MCF 10A (cell line): ENCODE data around the gene GAL3ST2. TPM values are rescaled to one million over a fixed set of nuclear protein-coding genes. Genes with fewer than 3 reads are reported as not detected.
"Not testable (repeated sequence)": the region's sequence is repeated elsewhere in the genome, so short reads cannot be mapped to it uniquely, and the experiment has no call there.

Experiments used
- BruUV-seq: library from RNA; stranded (reverse); fragments of 400-500 nt; replicated peaks from 2 replicates; lab custom pipeline; 2021; lab: Mats Ljungman, UMichigan
- CTCF ChIA-PET: fragments of 300-600 bp; sonication (Branson Sonifier 250); formaldehyde crosslinking; extraction: SDS; loops from one replicate; lab custom pipeline; 2021; ENCODE audit warnings: antibody characterized with exemption, inconsistent platforms; lab: Yijun Ruan, JAX
- POLR2A ChIA-PET: fragments of 300-600, 350-650 bp; sonication (Branson Sonifier 250); formaldehyde crosslinking; extraction: SDS; loops from one replicate; lab custom pipeline; 2020; ENCODE audit warnings: antibody characterized with exemption, inconsistent platforms; lab: Yijun Ruan, JAX
- DNase-seq: peaks from one replicate; pipeline ENCODE4 v3.0.0-alpha.2; 2018; ENCODE audit not compliant: unreplicated experiment
- H3K27ac Mint-ChIP-seq: one replicate; pipeline ENCODE4 v1.8.0; 2022; ENCODE audit warnings: mild to moderate bottlenecking, low read depth, mixed read lengths; ENCODE audit not compliant: unreplicated experiment
- H3K27me3 Mint-ChIP-seq: one replicate; pipeline ENCODE4 v1.8.0; 2022; ENCODE audit warnings: mixed read lengths; ENCODE audit not compliant: insufficient read depth, unreplicated experiment
- H3K36me3 Mint-ChIP-seq: one replicate; pipeline ENCODE4 v1.8.0; 2022; ENCODE audit warnings: mild to moderate bottlenecking, moderate library complexity, mixed read lengths; ENCODE audit not compliant: insufficient read depth, unreplicated experiment
- H3K4me1 Mint-ChIP-seq: one replicate; pipeline ENCODE4 v1.8.0; 2022; ENCODE audit warnings: mixed read lengths; ENCODE audit not compliant: insufficient read depth, unreplicated experiment
- H3K4me3 Mint-ChIP-seq: one replicate; pipeline ENCODE4 v1.8.0; 2022; ENCODE audit warnings: mild to moderate bottlenecking, moderate library complexity, mixed read lengths; ENCODE audit not compliant: unreplicated experiment
- H3K9me3 Mint-ChIP-seq: one replicate; pipeline ENCODE4 v1.8.0; 2022; ENCODE audit warnings: mixed read lengths; ENCODE audit not compliant: unreplicated experiment
- CTCF ChIP-seq: fragments of 200-600 bp; IDR thresholded peaks from one replicate; pipeline ENCODE4 v1.8.0; 2022; ENCODE audit warnings: antibody characterized with exemption, mild to moderate bottlenecking; ENCODE audit not compliant: unreplicated experiment
- intact Hi-C: fragments of 100-400 bp; cut with micrococcal nuclease; formaldehyde crosslinking; loops from 2 replicates; pipeline ENCODE4 v1.14.1; 2022
- total RNA-seq: library from RNA; stranded (reverse); gene quantifications from 2 replicates; pipeline ENCODE4 v1.2.3, GENCODE V29; 2022

Gene GAL3ST2
- total RNA-seq, 1 experiment from 2014 or later = not detected

GRCh38 chr2:241799522-241800197, 23.0 kb downstream of the GAL3ST2 start:
- peaks cover 30% of the 10 kb centered on the region for H3K27me3 Mint-ChIP-seq
- H3K4me3 Mint-ChIP-seq = no peak overlapping the region
- TF ChIP-seq CTCF = no peak
- no peaks in the 10 kb centered on the region for H3K36me3 Mint-ChIP-seq
- no peak for DNase-seq
- intact Hi-C loops = no loop called here
- H3K4me1 Mint-ChIP-seq = no peaks in the 10 kb centered on the region
- no peak overlapping the region for H3K27ac Mint-ChIP-seq
- ChIA-PET POLR2A (no interaction called here), CTCF (no interaction called here)
- BruUV-seq = no TSS peak
- H3K9me3 Mint-ChIP-seq = no peaks in the 10 kb centered on the region

GRCh38 chr2:241800198-241800903, 23.7 kb downstream of the GAL3ST2 start:
- H3K9me3 Mint-ChIP-seq, H3K4me1 Mint-ChIP-seq, H3K27ac Mint-ChIP-seq, BruUV-seq, H3K36me3 Mint-ChIP-seq, POLR2A ChIA-PET, DNase-seq, intact Hi-C loops, CTCF ChIA-PET, H3K4me3 Mint-ChIP-seq: not testable (repeated sequence)
- peaks cover 26% of the 10 kb centered on the region for H3K27me3 Mint-ChIP-seq

GRCh38 chr2:241801611-241802420, 25.2 kb downstream of the GAL3ST2 start:
- intact Hi-C loops = no loop called here
- Mint-ChIP-seq H3K27me3 (peaks cover 14% of the 10 kb centered on the region), H3K4me1 (no peaks in the 10 kb centered on the region), H3K9me3 (no peaks in the 10 kb centered on the region), H3K27ac (no peak overlapping the region), H3K36me3 (no peaks in the 10 kb centered on the region), H3K4me3 (no peak overlapping the region)
- CTCF ChIA-PET = no interaction called here
- no peak for DNase-seq
- no peak for TF ChIP-seq CTCF
- no TSS peak for BruUV-seq
- POLR2A ChIA-PET = no interaction called here

- Mint-ChIP-seq H3K9me3 (no peaks in the 10 kb centered on the region), H3K36me3 (no peaks in the 10 kb centered on the region), H3K27ac (no peak overlapping the region), H3K27me3 (peaks cover 6% of the 10 kb centered on the region), H3K4me3 (peak overlapping the region; percentile 60), H3K4me1 (no peaks in the 10 kb centered on the region)
- ChIA-PET CTCF (no interaction called here), POLR2A (no interaction called here)
- DNase-seq = no peak
- intact Hi-C loops = no loop called here
- no TSS peak for BruUV-seq
- TF ChIP-seq CTCF = no peak
These were observed 26.0 kb downstream of the GAL3ST2 start for GRCh38 chr2:241802421-241803318.
